ENCODE measurements around the gene NFE2. TPM values are rescaled to one million over a fixed set of nuclear protein-coding genes. Genes with fewer than 3 reads are reported as not detected.
A peak's percentile ranks its signal among the peaks of the same experiment; 100 is the strongest.

Gene NFE2
- total RNA-seq, 1 experiment from 2014 or later, result 0.40 TPM

GRCh38 chr12:54301428-54302048 is 723 bp upstream of the NFE2 start:
- no peak for DNase-seq (ENCODE audit: unreplicated experiment)
- H3K36me3 Mint-ChIP-seq (ENCODE audit: insufficient read depth, unreplicated experiment), result no peaks in the 10 kb centered on the region
- intact Hi-C loops (cut with micrococcal nuclease), result no loop called here
- H3K27me3 Mint-ChIP-seq (ENCODE audit: insufficient read depth, unreplicated experiment), result no peaks in the 10 kb centered on the region
- no peak overlapping the region for H3K4me3 Mint-ChIP-seq (ENCODE audit: unreplicated experiment)
- H3K4me1 Mint-ChIP-seq (ENCODE audit: insufficient read depth, unreplicated experiment), result peaks cover 46% of the 10 kb centered on the region
- POLR2A ChIA-PET, result interaction anchor here (0.6 to 4.1 kb wide), 7 partner anchors 11 to 56 kb away, joined by 3 to 34 read pairs (median 3); partner anchors contain the start of genes COPZ1 and HNRNPA1
- TF ChIP-seq CTCF (IDR thresholded peaks at IDR 0.05; ENCODE audit: unreplicated experiment), result no peak
- no peaks in the 10 kb centered on the region for H3K9me3 Mint-ChIP-seq (ENCODE audit: unreplicated experiment)
- no peak overlapping the region for H3K27ac Mint-ChIP-seq (ENCODE audit: low read depth, unreplicated experiment)
- CTCF ChIA-PET, result interaction anchor here (0.7 to 4.3 kb wide), 11 partner anchors 8 to 94 kb away, joined by 3 to 19 read pairs (median 4); partner anchors contain the start of gene COPZ1
- no TSS peak for BruUV-seq (replicated peaks)

- no peak for TF ChIP-seq CTCF (IDR thresholded peaks at IDR 0.05; ENCODE audit: unreplicated experiment)
- Mint-ChIP-seq H3K27me3 (ENCODE audit: insufficient read depth, unreplicated experiment) (no peaks in the 10 kb centered on the region), H3K4me1 (ENCODE audit: insufficient read depth, unreplicated experiment) (peaks cover 46% of the 10 kb centered on the region), H3K9me3 (ENCODE audit: unreplicated experiment) (no peaks in the 10 kb centered on the region), H3K36me3 (ENCODE audit: insufficient read depth, unreplicated experiment) (no peaks in the 10 kb centered on the region), H3K4me3 (ENCODE audit: unreplicated experiment) (peak overlapping the region; percentile 4), H3K27ac (ENCODE audit: low read depth, unreplicated experiment) (peak overlapping the region; percentile 6)
- DNase-seq (ENCODE audit: unreplicated experiment), result peak; percentile 72
- BruUV-seq (replicated peaks), result no TSS peak
- intact Hi-C loops (cut with micrococcal nuclease), result no loop called here
- ChIA-PET POLR2A (interaction anchor here (0.6 to 4.1 kb wide), 12 partner anchors 10 to 105 kb away, joined by 3 to 34 read pairs (median 6); partner anchors contain the start of genes CBX5, COPZ1 and HNRNPA1), CTCF (interaction anchor here (0.9 to 4.3 kb wide), 8 partner anchors 9 to 99 kb away, joined by 3 to 19 read pairs (median 4); partner anchors contain the start of genes COPZ1 and ZNF385A)
These were observed 537 bp downstream of the NFE2 start for GRCh38 chr12:54300225-54300731.

- no peaks in the 10 kb centered on the region for H3K9me3 Mint-ChIP-seq (ENCODE audit: unreplicated experiment)
- BruUV-seq (replicated peaks), result no TSS peak
- peak overlapping the region; percentile 4 for H3K4me3 Mint-ChIP-seq (ENCODE audit: unreplicated experiment)
- DNase-seq (ENCODE audit: unreplicated experiment), result peak; percentile 55
- no peaks in the 10 kb centered on the region for H3K27me3 Mint-ChIP-seq (ENCODE audit: insufficient read depth, unreplicated experiment)
- H3K4me1 Mint-ChIP-seq (ENCODE audit: insufficient read depth, unreplicated experiment), result peaks cover 44% of the 10 kb centered on the region
- peak overlapping the region; percentile 6 for H3K27ac Mint-ChIP-seq (ENCODE audit: low read depth, unreplicated experiment)
- ChIA-PET POLR2A (interaction anchor here (0.6 to 4.1 kb wide), 11 partner anchors 10 to 826 kb away, joined by 3 to 34 read pairs (median 5); partner anchors contain the start of genes CBX5, COPZ1 and HNRNPA1), CTCF (interaction anchor here (0.9 to 4.3 kb wide), 10 partner anchors 8 to 294 kb away, joined by 3 to 19 read pairs (median 6); partner anchors contain the start of gene COPZ1)
- no peak for TF ChIP-seq CTCF (IDR thresholded peaks at IDR 0.05; ENCODE audit: unreplicated experiment)
- intact Hi-C loops (cut with micrococcal nuclease), result no loop called here
- no peaks in the 10 kb centered on the region for H3K36me3 Mint-ChIP-seq (ENCODE audit: insufficient read depth, unreplicated experiment)
These were observed 1.1 kb downstream of the NFE2 start for GRCh38 chr12:54299515-54300224.

- H3K27me3 Mint-ChIP-seq (ENCODE audit: insufficient read depth, unreplicated experiment), result no peaks in the 10 kb centered on the region
- H3K27ac Mint-ChIP-seq (ENCODE audit: low read depth, unreplicated experiment), result no peak overlapping the region
- DNase-seq (ENCODE audit: unreplicated experiment), result no peak
- H3K4me3 Mint-ChIP-seq (ENCODE audit: unreplicated experiment), result no peak overlapping the region
- no peaks in the 10 kb centered on the region for H3K9me3 Mint-ChIP-seq (ENCODE audit: unreplicated experiment)
- no peaks in the 10 kb centered on the region for H3K36me3 Mint-ChIP-seq (ENCODE audit: insufficient read depth, unreplicated experiment)
- ChIA-PET CTCF (interaction anchor here (0.6 to 4.3 kb wide), 10 partner anchors 9 to 293 kb away, joined by 3 to 19 read pairs (median 4); partner anchors contain the start of gene COPZ1), POLR2A (interaction anchor here (0.6 to 4.1 kb wide), 6 partner anchors 9 to 826 kb away, joined by 3 to 34 read pairs (median 8); partner anchors contain the start of genes CBX5, COPZ1 and HNRNPA1)
- intact Hi-C loops (cut with micrococcal nuclease), result no loop called here
- no TSS peak for BruUV-seq (replicated peaks)
- TF ChIP-seq CTCF (IDR thresholded peaks at IDR 0.05; ENCODE audit: unreplicated experiment), result no peak
- peaks cover 37% of the 10 kb centered on the region for H3K4me1 Mint-ChIP-seq (ENCODE audit: insufficient read depth, unreplicated experiment)
These were observed 1.9 kb downstream of the NFE2 start for GRCh38 chr12:54298904-54299303.
